ENCODE results near the gene XIAP.

The XIAP gene

GRCh38 chrX:123906557-123907316, 46.9 kb downstream of the XIAP start:
- no peak for DNase-seq (ENCODE audit: low read depth, low spot score)
- CTCF ChIA-PET, result interaction anchor here (1.2 kb wide), 1 partner anchor 23 kb away, joined by 3 read pairs; no protein-coding TSS in a partner anchor
- no peak overlapping the region for H3K4me3 ChIP-seq (ENCODE audit: low read depth, low read length)
- POLR2A ChIA-PET, result no interaction called here
- TF ChIP-seq CTCF (IDR thresholded peaks at IDR 0.05; ENCODE audit: insufficient read depth, low read length, missing control alignments), result no peak

GRCh38 chrX:123909523-123909922, 49.7 kb downstream of the XIAP start:
- CTCF ChIA-PET, result no interaction called here
- POLR2A ChIA-PET, result no interaction called here
- no peak overlapping the region for H3K4me3 ChIP-seq (ENCODE audit: low read depth, low read length)
- TF ChIP-seq CTCF (IDR thresholded peaks at IDR 0.05; ENCODE audit: insufficient read depth, low read length, missing control alignments), result no peak
- DNase-seq (ENCODE audit: low read depth, low spot score), result no peak

- CTCF ChIA-PET, result no interaction called here
- POLR2A ChIA-PET, result no interaction called here
Measured at GRCh38 chrX:123917069-123917468, 57.2 kb downstream of the XIAP start.

GRCh38 chrX:123918106-123918721, 58.4 kb downstream of the XIAP start:
- TF ChIP-seq CTCF (IDR thresholded peaks at IDR 0.05; ENCODE audit: insufficient read depth, low read length, missing control alignments), result no peak
- no peak overlapping the region for H3K4me3 ChIP-seq (ENCODE audit: low read depth, low read length)
- ChIA-PET CTCF (interaction anchor here (0.8 kb wide), 1 partner anchor 13 kb away, joined by 3 read pairs; no protein-coding TSS in a partner anchor), POLR2A (no interaction called here)
- no peak for DNase-seq (ENCODE audit: low read depth, low spot score)

More at GRCh38 chrX:123917069-123917468, 57.2 kb downstream of the XIAP start:
- DNase-seq (ENCODE audit: low read depth, low spot score), result no peak
- H3K4me3 ChIP-seq (ENCODE audit: low read depth, low read length), result no peak overlapping the region
- TF ChIP-seq CTCF (IDR thresholded peaks at IDR 0.05; ENCODE audit: insufficient read depth, low read length, missing control alignments), result no peak

GRCh38 chrX:123920105-123920785, 60.4 kb downstream of the XIAP start:
- CTCF ChIA-PET, result no interaction called here
- DNase-seq (ENCODE audit: low read depth, low spot score), result peak; percentile 65
- H3K4me3 ChIP-seq (ENCODE audit: low read depth, low read length), result no peak overlapping the region
- no peak for TF ChIP-seq CTCF (IDR thresholded peaks at IDR 0.05; ENCODE audit: insufficient read depth, low read length, missing control alignments)
- POLR2A ChIA-PET, result interaction anchor here (0.7 kb wide), 1 partner anchor 62 kb away, joined by 3 read pairs; no protein-coding TSS in a partner anchor

DNA sequence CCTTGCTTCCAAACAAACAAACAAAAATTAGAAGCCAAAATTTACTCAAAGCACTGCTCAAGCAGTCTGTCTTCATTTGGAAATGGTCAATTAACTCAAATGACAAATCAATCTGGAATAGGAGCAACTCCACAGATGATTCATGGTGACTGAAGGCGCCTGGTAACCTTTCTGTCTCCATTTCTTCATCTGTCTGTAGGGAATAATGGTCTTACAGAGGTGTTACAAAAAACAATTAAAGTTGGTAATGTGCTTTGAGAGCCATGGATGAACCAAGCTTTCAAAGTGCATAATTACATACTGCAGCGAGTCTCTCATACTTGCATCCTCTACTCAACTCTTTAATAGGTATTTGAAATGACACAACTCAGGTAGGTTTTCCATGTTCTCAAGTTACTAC, 63.4 kb downstream of the XIAP start:
- ChIA-PET POLR2A (no interaction called here), CTCF (no interaction called here)
- H3K4me3 ChIP-seq (ENCODE audit: low read depth, low read length), result no peak overlapping the region
- TF ChIP-seq CTCF (IDR thresholded peaks at IDR 0.05; ENCODE audit: insufficient read depth, low read length, missing control alignments), result no peak
- no peak for DNase-seq (ENCODE audit: low read depth, low spot score)
